Measurements from ENCODE around the gene EIPR1.

EIPR1 gene

GRCh38 chr2:3324404-3325281 is 53.0 kb downstream of the EIPR1 start:
- DNase-seq (ENCODE audit: low read depth in 2 of 2), result no peak

- DNase-seq (ENCODE audit: low read depth in 2 of 2), result no peak
These were observed 53.6 kb downstream of the EIPR1 start for GRCh38 chr2:3324036-3324386.

- DNase-seq (ENCODE audit: low read depth in 2 of 2), result no peak
These were observed 54.1 kb downstream of the EIPR1 start for GRCh38 chr2:3323360-3324035.

DNA sequence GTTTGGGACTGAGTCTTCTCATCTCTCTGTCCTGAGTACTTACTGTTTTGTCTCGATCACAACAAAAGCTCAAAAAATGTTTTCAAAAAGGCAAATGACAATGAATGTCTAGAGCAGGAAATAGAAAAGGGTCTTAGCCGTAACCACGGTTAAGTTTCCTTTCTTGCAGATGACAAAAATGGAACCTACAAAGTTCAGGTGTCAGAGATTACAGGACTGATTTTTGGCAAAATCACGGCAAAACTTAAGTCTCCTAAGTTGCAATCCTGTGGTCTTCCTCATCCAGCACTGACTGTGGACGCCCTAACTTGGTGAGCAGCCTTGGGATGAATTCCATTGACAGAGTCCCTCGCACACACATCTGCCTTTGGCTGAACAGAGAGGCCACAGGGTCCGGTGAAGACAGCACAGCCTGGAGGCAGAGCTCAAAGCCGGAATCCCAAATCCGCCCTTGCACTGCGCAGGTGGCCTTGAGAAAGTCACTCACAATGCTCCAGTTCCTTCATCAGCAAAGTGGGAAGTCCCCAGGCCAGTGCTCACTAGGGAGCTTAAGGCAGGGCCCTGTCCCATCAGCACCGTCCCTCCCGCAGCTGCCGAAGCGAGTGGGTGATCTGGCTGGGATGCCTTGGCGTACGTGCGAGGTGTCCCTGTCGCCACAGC is 55.2 kb downstream of the EIPR1 start:
- no peak for DNase-seq (ENCODE audit: low read depth in 2 of 2)

DNA sequence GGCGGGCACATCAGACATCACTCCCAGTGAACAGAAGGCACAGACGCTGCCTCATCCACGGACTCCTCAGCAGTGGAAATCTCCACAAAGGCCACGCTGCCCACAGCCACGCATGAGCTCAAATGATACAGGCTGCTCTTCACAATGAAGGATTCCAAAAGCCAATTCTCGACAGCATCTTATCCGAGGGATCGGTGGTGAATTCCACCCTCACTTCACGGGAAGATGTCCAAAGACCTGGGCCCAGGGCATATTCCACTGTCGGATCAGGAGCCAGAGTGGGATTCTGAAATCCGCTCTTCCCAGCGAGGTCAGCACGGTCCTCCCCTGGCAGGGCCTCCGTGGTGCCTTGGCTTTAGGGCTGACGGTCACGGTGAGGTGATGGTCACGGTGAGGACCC is 55.8 kb downstream of the EIPR1 start:
- no peak for DNase-seq (ENCODE audit: low read depth in 2 of 2)

DNA sequence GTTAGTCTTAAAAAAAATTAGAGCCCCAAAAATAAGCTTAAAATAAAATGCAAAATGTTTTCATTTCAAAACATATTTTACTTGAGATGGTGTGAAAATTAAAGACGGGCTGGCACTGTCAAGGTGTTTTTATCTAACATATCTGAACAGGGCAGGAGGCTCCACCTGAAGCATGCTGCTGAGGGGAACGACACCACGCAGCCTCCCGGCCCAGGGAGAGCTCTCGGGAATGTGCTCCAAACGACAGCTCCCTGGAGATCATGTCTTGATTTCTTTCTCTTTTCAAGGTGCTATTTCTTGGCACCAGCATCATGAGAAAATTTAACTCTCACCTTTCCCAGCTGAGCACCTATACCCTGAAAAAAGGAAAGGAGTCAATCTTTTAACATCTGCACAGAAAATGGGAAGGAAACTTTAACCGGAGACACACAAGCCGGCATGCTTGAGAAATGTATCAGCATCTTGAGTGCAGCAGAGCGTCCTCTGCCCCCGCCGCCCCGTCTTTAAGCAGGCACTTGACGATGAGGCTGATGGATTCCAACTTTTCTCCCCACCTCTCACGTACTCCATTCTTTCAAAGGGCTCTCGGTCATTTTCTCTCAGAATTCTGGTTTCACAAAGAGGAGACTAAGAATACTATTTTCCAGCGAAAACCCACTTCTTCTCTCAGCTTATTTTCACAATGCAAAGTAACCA is 56.6 kb downstream of the EIPR1 start:
- no peak for DNase-seq (ENCODE audit: low read depth in 2 of 2)

- DNase-seq (ENCODE audit: low read depth in 2 of 2), result no peak
These were observed 57.7 kb downstream of the EIPR1 start for GRCh38 chr2:3319745-3320566.

DNA sequence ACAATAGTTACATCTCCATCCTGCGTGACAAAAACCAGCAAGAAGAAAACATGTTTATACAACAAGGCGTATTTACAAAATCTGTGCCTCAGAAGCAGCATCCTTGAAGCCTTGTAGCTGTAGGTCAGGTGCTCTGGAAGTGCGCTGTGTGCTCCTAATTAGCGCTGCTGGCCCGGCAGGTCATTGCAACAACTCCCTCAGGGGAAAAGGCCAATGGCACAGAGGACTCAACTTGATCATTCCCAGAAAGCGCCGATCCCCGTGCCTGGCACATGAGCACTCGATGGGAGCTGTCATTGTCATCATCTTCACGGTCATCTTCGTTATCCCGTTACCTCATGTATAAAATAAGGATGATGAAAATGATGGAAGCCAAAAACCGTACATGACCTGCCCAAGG is 58.5 kb downstream of the EIPR1 start:
- no peak for DNase-seq (ENCODE audit: low read depth in 2 of 2)

DNA sequence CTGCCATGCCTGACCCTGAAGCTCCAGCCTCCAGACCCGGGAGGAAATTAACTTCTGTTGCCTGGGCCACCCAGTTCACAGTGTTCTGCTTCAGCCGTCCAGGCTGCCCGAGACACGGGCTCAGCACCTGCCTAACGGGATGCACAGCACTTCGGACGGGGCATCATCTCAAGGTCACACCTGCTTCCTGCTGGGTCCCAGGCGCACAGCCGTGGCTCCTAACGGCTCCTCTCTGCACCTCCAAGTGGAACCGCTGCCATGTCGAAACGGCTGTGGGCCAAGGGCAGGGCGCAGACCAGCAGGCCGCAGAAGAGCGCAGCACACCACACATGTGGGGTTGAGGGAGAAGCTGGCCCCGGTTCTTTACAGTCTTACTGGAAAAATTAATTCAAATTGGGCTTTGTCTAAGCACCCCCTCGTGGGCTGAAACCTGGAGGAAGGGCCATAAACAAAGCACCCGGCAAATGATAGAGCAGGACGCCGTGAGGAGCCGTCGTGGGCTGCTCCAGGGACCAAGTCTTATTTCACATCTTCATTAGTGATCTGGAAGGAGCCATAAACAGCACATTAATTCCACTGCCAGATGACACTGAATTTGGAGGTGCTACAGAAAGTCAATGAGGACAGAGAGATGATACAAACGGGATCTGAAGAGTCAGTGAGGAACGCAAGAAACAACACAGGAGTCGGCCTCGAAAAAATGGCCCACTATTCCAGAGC is 59.6 kb downstream of the EIPR1 start:
- DNase-seq (ENCODE audit: low read depth in 2 of 2), result no peak

DNA sequence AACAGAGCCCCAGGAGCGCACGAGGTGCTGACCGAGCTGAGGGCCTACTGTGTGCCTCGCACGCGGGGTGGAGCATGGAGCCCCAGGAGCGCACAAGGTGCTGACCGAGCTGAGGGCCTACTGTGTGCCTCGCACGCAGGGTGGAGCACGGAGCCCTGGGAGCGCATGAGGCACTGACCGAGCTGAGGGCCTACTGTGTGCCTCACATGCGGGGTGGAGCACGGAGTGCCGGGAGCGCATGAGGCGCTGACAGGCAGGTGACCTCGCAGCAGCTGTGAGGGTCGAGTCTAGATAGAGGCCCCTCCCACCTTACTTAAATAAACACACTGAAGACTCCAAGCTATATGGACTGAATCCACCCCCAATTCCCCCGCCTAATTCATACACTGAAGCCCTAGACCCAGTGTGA is 60.3 kb downstream of the EIPR1 start:
- no peak for DNase-seq (ENCODE audit: low read depth in 2 of 2)

- no peak for DNase-seq (ENCODE audit: low read depth in 2 of 2)
These were observed 61.0 kb downstream of the EIPR1 start for GRCh38 chr2:3316456-3317276.

DNA sequence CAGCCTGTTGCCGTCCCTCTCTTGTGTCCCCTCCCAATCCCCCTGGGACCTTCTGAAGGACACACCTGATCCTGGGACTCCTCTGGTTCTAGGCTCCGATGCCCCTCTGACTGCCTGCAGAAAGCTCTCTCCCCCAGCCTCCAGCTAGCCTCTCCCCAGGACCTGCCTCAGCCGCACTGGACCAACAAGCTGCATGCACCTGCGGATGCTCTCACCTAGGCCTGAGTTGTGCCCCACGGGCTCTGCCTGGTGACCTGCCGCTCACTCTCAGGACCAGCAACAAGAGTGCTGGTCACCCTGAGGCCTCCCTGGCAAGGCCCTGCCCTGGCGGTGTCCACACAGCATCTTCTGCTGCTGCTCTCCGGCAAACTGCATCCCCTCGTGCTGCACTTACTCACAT is 63.0 kb downstream of the EIPR1 start:
- DNase-seq (ENCODE audit: low read depth in 2 of 2), result no peak

- no peak for DNase-seq (ENCODE audit: low read depth in 2 of 2)
These were observed 63.7 kb downstream of the EIPR1 start for GRCh38 chr2:3313781-3314375.

DNA sequence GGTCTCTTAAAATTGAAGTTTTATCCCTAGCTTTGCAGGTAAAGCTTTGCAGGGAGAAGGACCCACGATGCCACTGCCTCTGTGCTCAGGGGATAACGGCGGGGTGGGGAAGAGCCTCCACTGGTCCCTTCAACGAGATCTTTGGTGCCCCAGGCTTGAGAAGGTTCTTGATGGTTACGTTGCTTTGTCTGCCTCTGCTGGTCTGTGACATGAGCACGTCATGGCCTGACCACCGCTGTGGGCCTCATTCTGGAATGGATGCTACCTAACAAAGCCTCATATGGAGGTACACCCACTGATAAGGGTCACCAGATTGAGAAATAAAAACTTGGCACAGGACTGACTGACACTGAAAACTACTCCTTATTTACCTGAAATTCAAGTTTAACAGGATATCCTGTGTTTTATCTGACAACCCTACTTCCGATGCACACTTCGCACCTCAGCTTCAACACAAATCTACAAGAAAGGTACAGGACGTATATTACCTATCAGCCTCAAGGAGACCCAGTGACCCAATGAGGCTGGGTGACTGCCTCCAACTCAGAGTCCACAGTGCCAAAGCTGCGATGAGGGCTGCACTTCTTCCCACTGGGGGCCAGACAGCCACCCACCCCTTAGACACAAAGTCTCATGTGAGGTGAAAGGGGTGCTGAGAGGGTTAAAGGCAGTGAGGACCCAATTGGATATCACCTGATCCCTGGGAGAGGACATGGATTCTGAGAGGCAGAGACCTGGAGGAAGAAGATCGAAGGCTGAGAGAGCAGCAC is 64.9 kb downstream of the EIPR1 start:
- DNase-seq (ENCODE audit: low read depth in 2 of 2), result no peak

GRCh38 chr2:3311601-3312000 is 66.0 kb downstream of the EIPR1 start:
- no peak for DNase-seq (ENCODE audit: low read depth in 2 of 2)

GRCh38 chr2:3309496-3310355 is 67.9 kb downstream of the EIPR1 start:
- DNase-seq (ENCODE audit: low read depth in 2 of 2), result no peak

- DNase-seq (ENCODE audit: low read depth in 2 of 2), result no peak
These were observed 69.7 kb downstream of the EIPR1 start for GRCh38 chr2:3307901-3308300.

DNA sequence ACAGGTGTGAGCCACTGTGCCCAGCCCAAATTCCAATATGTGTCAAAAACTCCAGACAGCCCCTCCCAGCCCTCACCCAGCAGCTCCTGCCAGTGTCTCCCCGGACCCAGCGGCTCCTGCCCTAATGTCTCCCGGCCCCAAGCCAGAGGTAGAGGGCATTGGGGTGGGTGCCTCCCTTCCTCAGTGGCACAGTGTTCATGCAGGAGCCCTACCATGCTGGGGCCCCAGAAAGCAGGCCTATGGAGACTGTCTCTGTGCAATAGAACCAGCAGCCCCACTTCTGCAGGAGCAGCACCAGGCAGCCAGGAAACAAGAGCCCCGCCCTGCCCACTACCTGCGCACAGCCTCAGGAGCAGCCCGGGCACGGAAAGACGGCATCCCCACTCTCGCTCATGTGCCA is 70.4 kb downstream of the EIPR1 start:
- no peak for DNase-seq (ENCODE audit: low read depth in 2 of 2)
